GM18502 (cell line): ENCODE results near the gene KRAS.

Source experiments
- ATAC-seq: cut with Tn5 transposase; IDR thresholded peaks from one replicate; pipeline ENCODE4 v1.9.1; 2021; ENCODE audit warnings: mild to moderate bottlenecking; ENCODE audit not compliant: unreplicated experiment, poor library complexity

Gene KRAS

GRCh38 chr12:25256826-25257225 lies 6.1 kb upstream of the KRAS start:
- no peak for ATAC-seq

GRCh38 chr12:25256005-25256404 lies 5.3 kb upstream of the KRAS start:
- no peak for ATAC-seq

GRCh38 chr12:25254271-25254880 lies 3.6 kb upstream of the KRAS start:
- no peak for ATAC-seq

- peak; percentile 17 for ATAC-seq
Measured at GRCh38 chr12:25253371-25254068, 2.8 kb upstream of the KRAS start.

- no peak for ATAC-seq
Measured at GRCh38 chr12:25252946-25253345, 2.2 kb upstream of the KRAS start.

GRCh38 chr12:25251769-25252168 lies 1.0 kb upstream of the KRAS start:
- no peak for ATAC-seq

GRCh38 chr12:25249931-25250738 lies 594 bp downstream of the KRAS start:
- ATAC-seq: peak; percentile 38

- ATAC-seq: no peak
Measured at GRCh38 chr12:25248732-25249131, 2.0 kb downstream of the KRAS start.

GRCh38 chr12:25248137-25248536 lies 2.6 kb downstream of the KRAS start:
- no peak for ATAC-seq

- ATAC-seq: no peak
Measured at GRCh38 chr12:25245491-25245890, 5.2 kb downstream of the KRAS start.

- no peak for ATAC-seq
Measured at GRCh38 chr12:25243680-25243990, 7.1 kb downstream of the KRAS start.

GRCh38 chr12:25242981-25243679 lies 7.6 kb downstream of the KRAS start:
- ATAC-seq: no peak

- ATAC-seq: peak; percentile 50
Measured at GRCh38 chr12:25241167-25242020, 9.3 kb downstream of the KRAS start.

- ATAC-seq: no peak
Measured at GRCh38 chr12:25236626-25237025, 14.1 kb downstream of the KRAS start.

GRCh38 chr12:25236190-25236589 lies 14.5 kb downstream of the KRAS start:
- no peak for ATAC-seq

- no peak for ATAC-seq
Measured at GRCh38 chr12:25213338-25213737, 37.4 kb downstream of the KRAS start.

- no peak for ATAC-seq
Measured at GRCh38 chr12:25208554-25208953, 42.2 kb downstream of the KRAS start.

GRCh38 chr12:25207846-25208245 lies 42.9 kb downstream of the KRAS start:
- no peak for ATAC-seq

GRCh38 chr12:25207411-25207810 lies 43.3 kb downstream of the KRAS start:
- ATAC-seq: no peak

- no peak for ATAC-seq
Measured at GRCh38 chr12:25202137-25202536, 48.6 kb downstream of the KRAS start.
